PC-9 (cell line): ENCODE measurements around the gene RAB3GAP2. TPM values are rescaled to one million over a fixed set of nuclear protein-coding genes. Genes with fewer than 3 reads are reported as not detected.
"Not testable (repeated sequence)": the region's sequence is repeated elsewhere in the genome, so short reads cannot be mapped to it uniquely, and the experiment has no call there.

Source experiments
- BruUV-seq: library from RNA; stranded (reverse); fragments of 400-500 nt; replicated peaks from 2 replicates; lab custom pipeline; 2021; lab: Mats Ljungman, UMichigan
- CTCF ChIA-PET: fragments of 300-600 bp; sonication (Branson Sonifier 250); formaldehyde crosslinking; loops from one replicate; lab custom pipeline; 2022; ENCODE audit warnings: antibody characterized with exemption; lab: Charles Lee
- POLR2A ChIA-PET: fragments of 300-600 bp; sonication (Branson Sonifier 250); formaldehyde crosslinking; loops from one replicate; lab custom pipeline; 2022; ENCODE audit warnings: antibody characterized with exemption; ENCODE audit not compliant: unreplicated experiment; lab: Charles Lee
- DNase-seq, 2 experiments: peaks; one replicate each; pipeline versions ENCODE4 v3.0.0 to v3.0.0-alpha.2; 2015 to 2022; ENCODE audit warnings: mixed read lengths in 1 of 2
- H2AFZ ChIP-seq: fragments of 200-600 bp; sonication (generic); 2 replicates; pipeline ENCODE4 v1.8.1; 2017; ENCODE audit warnings: antibody characterized with exemption
- H3F3A ChIP-seq: fragments of 200-600 bp; sonication (generic); 2 replicates; pipeline ENCODE4 v1.8.1; 2017; ENCODE audit warnings: antibody characterized with exemption, mild to moderate bottlenecking, low read depth; ENCODE audit not compliant: insufficient read depth
- H3K27ac ChIP-seq: fragments of 200-600 bp; sonication (generic); 2 replicates; pipeline ENCODE4 v1.6.1; 2016; ENCODE audit warnings: mixed run types
- H3K27me3 ChIP-seq: fragments of 200-600 bp; sonication (generic); 2 replicates; pipeline ENCODE4 v1.6.1; 2016; ENCODE audit warnings: low read depth, mixed run types; ENCODE audit not compliant: insufficient read depth
- H3K36me3 ChIP-seq: fragments of 200-600 bp; sonication (generic); 2 replicates; pipeline ENCODE4 v1.6.1; 2016; ENCODE audit warnings: low read depth, mixed run types
- H3K4me1 ChIP-seq: fragments of 200-600 bp; sonication (generic); replicated peaks from 2 replicates; pipeline ENCODE4 v1.6.1; 2016; ENCODE audit warnings: mixed run types; ENCODE audit not compliant: insufficient read depth
- H3K4me2 ChIP-seq: fragments of 200-600 bp; sonication (generic); 2 replicates; pipeline ENCODE4 v1.6.1; 2017; ENCODE audit warnings: mixed run types
- H3K4me3 ChIP-seq: fragments of 200-600 bp; sonication (generic); 2 replicates; pipeline ENCODE4 v1.6.1; 2016; ENCODE audit warnings: mixed run types
- H3K79me2 ChIP-seq: fragments of 200-600 bp; sonication (generic); 2 replicates; pipeline ENCODE4 v1.6.1; 2017; ENCODE audit warnings: low read depth, mixed run types
- H3K9me2 ChIP-seq: fragments of 200-600 bp; sonication (generic); 2 replicates; pipeline ENCODE4 v1.8.1; 2017; ENCODE audit warnings: mild to moderate bottlenecking; ENCODE audit not compliant: insufficient read depth
- H3K9me3 ChIP-seq: fragments of 200-600 bp; sonication (generic); 2 replicates; pipeline ENCODE4 v1.8.1; 2016; ENCODE audit warnings: low read depth; ENCODE audit not compliant: insufficient read depth
- H4K20me1 ChIP-seq: fragments of 200-600 bp; sonication (generic); 2 replicates; pipeline ENCODE4 v1.8.1; 2017; ENCODE audit not compliant: insufficient read depth
- EZH2 ChIP-seq: fragments of 200-600 bp; sonication (generic); IDR thresholded peaks from 2 replicates; pipeline ENCODE4 v1.8.0; 2017; ENCODE audit warnings: antibody characterized with exemption, low read depth
- intact Hi-C: fragments of 100-400 bp; cut with micrococcal nuclease; formaldehyde crosslinking; loops from one replicate; pipeline ENCODE4 v1.10.0; 2022; ENCODE audit not compliant: unreplicated experiment
- total RNA-seq: library from RNA; stranded (reverse); gene quantifications from 2 replicates; pipeline ENCODE4 v1.2.3, GENCODE V29; 2021
- TF ChIP-seq, protein P1 (sequence below): fragments of 200-600 bp; sonication (generic); conservative IDR thresholded peaks from 2 replicates; pipeline ENCODE4 v1.6.1; 2017; ENCODE audit warnings: mixed run types, antibody characterized with exemption, mild to moderate bottlenecking, moderate library complexity

Gene RAB3GAP2
- total RNA-seq, 1 experiment from 2014 or later = 51.0 TPM

DNA sequence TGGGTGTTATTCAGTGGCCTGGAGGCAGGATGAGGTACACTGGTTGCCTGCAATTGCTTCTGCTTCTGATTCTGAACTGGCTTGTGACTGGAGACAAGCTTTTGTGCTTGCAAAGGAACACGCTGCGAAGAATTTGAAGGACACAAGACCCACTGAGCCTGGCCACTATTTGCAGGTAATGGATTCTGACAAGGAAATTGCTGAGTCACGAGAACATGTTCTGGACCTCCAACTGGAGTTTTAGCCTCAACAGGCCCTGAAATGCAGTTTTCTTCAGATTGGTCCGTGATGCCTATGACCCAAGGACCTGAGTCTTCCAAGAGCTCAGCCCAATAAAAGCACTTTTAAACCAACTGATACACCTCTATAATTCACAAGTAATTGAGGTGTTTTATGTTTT is 4.6 kb downstream of the RAB3GAP2 start:
- H3K27ac ChIP-seq = no peak overlapping the region
- peaks cover 1% of the 10 kb centered on the region; the same call in 1 of the 2 replicates for H3F3A ChIP-seq
- H2AFZ ChIP-seq = no peak overlapping the region
- no peak overlapping the region for H3K4me2 ChIP-seq
- TF ChIP-seq, protein P1, sequence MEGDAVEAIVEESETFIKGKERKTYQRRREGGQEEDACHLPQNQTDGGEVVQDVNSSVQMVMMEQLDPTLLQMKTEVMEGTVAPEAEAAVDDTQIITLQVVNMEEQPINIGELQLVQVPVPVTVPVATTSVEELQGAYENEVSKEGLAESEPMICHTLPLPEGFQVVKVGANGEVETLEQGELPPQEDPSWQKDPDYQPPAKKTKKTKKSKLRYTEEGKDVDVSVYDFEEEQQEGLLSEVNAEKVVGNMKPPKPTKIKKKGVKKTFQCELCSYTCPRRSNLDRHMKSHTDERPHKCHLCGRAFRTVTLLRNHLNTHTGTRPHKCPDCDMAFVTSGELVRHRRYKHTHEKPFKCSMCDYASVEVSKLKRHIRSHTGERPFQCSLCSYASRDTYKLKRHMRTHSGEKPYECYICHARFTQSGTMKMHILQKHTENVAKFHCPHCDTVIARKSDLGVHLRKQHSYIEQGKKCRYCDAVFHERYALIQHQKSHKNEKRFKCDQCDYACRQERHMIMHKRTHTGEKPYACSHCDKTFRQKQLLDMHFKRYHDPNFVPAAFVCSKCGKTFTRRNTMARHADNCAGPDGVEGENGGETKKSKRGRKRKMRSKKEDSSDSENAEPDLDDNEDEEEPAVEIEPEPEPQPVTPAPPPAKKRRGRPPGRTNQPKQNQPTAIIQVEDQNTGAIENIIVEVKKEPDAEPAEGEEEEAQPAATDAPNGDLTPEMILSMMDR = no peak
- no peak for TF ChIP-seq EZH2
- CTCF ChIA-PET = no interaction called here
- no peak for DNase-seq
- no peaks in the 10 kb centered on the region for H3K27me3 ChIP-seq
- intact Hi-C loops = no loop called here
- POLR2A ChIA-PET = interaction anchor here (0.6 kb wide), 1 partner anchor 24 kb away, joined by 3 read pairs; no protein-coding TSS in a partner anchor
- no peak overlapping the region for H3K4me3 ChIP-seq
- H3K4me1 ChIP-seq = peaks cover 15% of the 10 kb centered on the region
- 0 out of 2 replicates have a peak, but pooled peaks cover 3% of the 10 kb centered on the region for H4K20me1 ChIP-seq
- H3K9me2 ChIP-seq = peaks cover under 1% of the 10 kb centered on the region; the same call in 1 of the 2 replicates
- H3K36me3 ChIP-seq = peaks cover 33% of the 10 kb centered on the region
- BruUV-seq = no TSS peak
- peaks cover 62% of the 10 kb centered on the region for H3K79me2 ChIP-seq
- no peaks in the 10 kb centered on the region for H3K9me3 ChIP-seq

DNA sequence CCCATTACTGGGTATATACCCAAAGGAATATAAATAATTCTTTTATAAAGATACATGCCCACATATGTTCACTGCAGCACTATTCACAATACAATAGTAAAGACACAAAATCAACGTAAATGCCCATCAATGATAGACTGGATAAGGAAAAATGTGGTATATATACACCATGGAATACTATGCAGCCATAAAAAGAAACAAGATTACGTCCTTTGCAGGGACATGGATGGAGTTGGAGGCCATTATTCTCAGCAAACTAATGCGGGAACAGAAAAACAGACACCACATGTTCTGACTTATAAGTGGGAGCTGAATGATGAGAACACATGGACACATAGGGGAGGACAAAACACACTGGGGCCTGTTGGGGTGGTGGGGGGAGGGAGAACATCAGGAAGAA is 12.0 kb downstream of the RAB3GAP2 start:
- H3K27me3 ChIP-seq, DNase-seq, H2AFZ ChIP-seq, H3K9me3 ChIP-seq, H3K4me1 ChIP-seq, H3F3A ChIP-seq, H3K4me2 ChIP-seq, CTCF ChIA-PET, H3K27ac ChIP-seq, intact Hi-C loops, H4K20me1 ChIP-seq, POLR2A ChIA-PET, H3K4me3 ChIP-seq, H3K9me2 ChIP-seq, BruUV-seq: not testable (repeated sequence)
- peaks cover 11% of the 10 kb centered on the region; the same call in 1 of the 2 replicates for H3K36me3 ChIP-seq
- H3K79me2 ChIP-seq = peaks cover 53% of the 10 kb centered on the region

DNA sequence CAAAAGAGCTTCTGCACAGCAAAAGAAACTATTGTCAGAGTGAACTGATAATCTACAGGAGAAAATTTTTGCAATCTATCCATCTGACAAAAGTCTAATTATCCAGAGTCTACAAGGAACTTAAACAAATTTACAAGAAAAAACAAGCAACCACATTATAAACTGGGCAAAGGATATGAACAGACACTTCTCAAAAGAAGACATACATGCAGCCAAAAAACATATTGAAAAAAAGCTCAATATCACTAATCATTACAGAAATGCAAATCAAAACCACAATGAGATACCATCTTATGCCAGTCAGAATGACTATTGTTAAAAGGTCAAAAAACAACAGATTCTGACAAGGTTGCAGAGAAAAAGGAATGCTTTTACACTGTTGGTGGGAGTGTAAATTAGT is 12.5 kb downstream of the RAB3GAP2 start:
- H3K4me1 ChIP-seq, CTCF ChIA-PET, DNase-seq, H3K9me2 ChIP-seq, H3K27me3 ChIP-seq, H3K4me3 ChIP-seq, H3K9me3 ChIP-seq, H3K4me2 ChIP-seq, H4K20me1 ChIP-seq, BruUV-seq, H2AFZ ChIP-seq, POLR2A ChIA-PET, intact Hi-C loops, H3F3A ChIP-seq, H3K27ac ChIP-seq: not testable (repeated sequence)
- H3K36me3 ChIP-seq = peaks cover 13% of the 10 kb centered on the region; the same call in 1 of the 2 replicates
- H3K79me2 ChIP-seq = peaks cover 51% of the 10 kb centered on the region

DNA sequence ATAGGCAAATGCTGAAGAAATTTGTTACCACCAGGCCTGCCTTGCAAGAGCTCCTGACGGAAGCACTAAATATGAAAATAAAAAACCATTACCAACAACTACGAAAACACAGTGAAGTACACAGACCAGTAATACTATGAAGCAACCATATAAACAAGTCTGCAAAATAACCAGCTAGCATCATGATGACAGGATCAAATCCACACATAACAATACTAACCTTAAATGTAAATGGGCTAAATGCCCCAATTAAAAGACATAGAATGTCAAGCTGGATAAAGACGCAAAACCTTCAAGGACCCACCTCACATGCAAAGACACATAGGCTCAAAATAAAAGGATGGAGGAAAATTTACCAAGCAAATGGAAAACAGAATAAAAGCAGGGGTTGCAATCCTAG is 16.1 kb downstream of the RAB3GAP2 start:
- H3K27me3 ChIP-seq, H3K9me2 ChIP-seq, POLR2A ChIA-PET, intact Hi-C loops, H4K20me1 ChIP-seq, H3K4me3 ChIP-seq, H3K27ac ChIP-seq, H2AFZ ChIP-seq, CTCF ChIA-PET, DNase-seq, H3K9me3 ChIP-seq, BruUV-seq, H3K4me1 ChIP-seq, H3K4me2 ChIP-seq, H3F3A ChIP-seq: not testable (repeated sequence)
- Histone ChIP-seq H3K79me2 (peaks cover 38% of the 10 kb centered on the region), H3K36me3 (peaks cover 27% of the 10 kb centered on the region)
